Mononuclear cell (primary cell): Measurements from ENCODE around the gene C1QTNF4. TPM values are rescaled to one million over a fixed set of nuclear protein-coding genes. Genes with fewer than 3 reads are reported as not detected.
A peak's percentile ranks its signal among the peaks of the same experiment; 100 is the strongest.
"Not testable (repeated sequence)": the region's sequence is repeated elsewhere in the genome, so short reads cannot be mapped to it uniquely, and the experiment has no call there.

ENCODE experiments used
- H3K27me3 ChIP-seq: 2 replicates; pipeline ENCODE4 v1.6.0; 2011; ENCODE audit warnings: low read length, control low read depth; ENCODE audit not compliant: insufficient read depth
- H3K4me1 ChIP-seq: 2 replicates; pipeline ENCODE4 v1.5.1; 2011; ENCODE audit warnings: mild to moderate bottlenecking, low read length, control low read depth; ENCODE audit not compliant: insufficient read depth
- H3K4me3 ChIP-seq: 2 replicates; pipeline ENCODE4 v1.5.1; 2011; ENCODE audit warnings: mild to moderate bottlenecking, low read length, moderate library complexity
- H3K9me3 ChIP-seq: 2 replicates; pipeline ENCODE4 v1.5.1; 2011; ENCODE audit warnings: low read depth, mild to moderate bottlenecking, control low read depth, low read length
- total RNA-seq: library from RNA; depleted of rRNA; stranded (reverse); fragments of >200 nt; gene quantifications from one replicate; pipeline ENCODE4 v1.2.3, GENCODE V29; 2012

The C1QTNF4 gene
- 0.31 TPM for total RNA-seq

- Histone ChIP-seq H3K4me3 (no peak within 1 kb of the TSS), H3K9me3 (no peaks in the 10 kb centered on the region), H3K4me1 (peaks cover 20% of the 10 kb centered on the region), H3K27me3 (peaks cover 26% of the 10 kb centered on the region)
Observed at GRCh38 chr11:47593934-47594855, at the start of gene C1QTNF4. Gene C1QTNF4, minus strand, starts transcription at chr11:47594411. Its CDS starts 3,601 bp downstream, at chr11:47590810.

GRCh38 chr11:47642099-47642855, 48.1 kb upstream of the C1QTNF4 start, which contains the start of gene MTCH2:
Gene MTCH2, minus strand, starts transcription at chr11:47642559. Its CDS starts 94 bp downstream, at chr11:47642465.
- no peaks in the 10 kb centered on the region for H3K27me3 ChIP-seq
- peak within 1 kb of the TSS; percentile 80 for H3K4me3 ChIP-seq
- H3K4me1 ChIP-seq = peaks cover 20% of the 10 kb centered on the region
- H3K9me3 ChIP-seq = no peaks in the 10 kb centered on the region

DNA sequence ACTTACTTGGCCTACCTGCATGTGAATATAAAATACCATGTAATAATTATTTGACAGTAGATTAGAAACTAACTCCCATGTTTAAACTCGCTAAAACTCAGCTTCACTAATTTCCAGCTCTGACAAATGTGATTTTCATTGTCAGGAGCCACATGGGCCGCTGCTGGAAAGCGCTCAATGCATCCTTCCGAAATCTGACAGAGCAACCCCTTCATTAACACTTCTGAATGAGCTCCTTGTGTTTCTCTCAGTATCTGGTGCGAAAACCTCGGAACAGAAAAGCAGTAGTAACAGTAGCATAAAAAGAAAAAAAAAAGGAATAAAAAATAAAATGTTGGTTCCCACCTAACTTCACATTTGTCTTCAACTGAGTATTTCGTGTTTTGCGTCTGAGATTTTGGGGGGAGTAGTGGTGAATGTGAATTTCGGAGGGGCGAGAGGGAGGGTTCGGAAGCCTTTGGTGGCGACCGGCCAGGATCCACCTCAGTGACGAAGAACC, 47.4 kb upstream of the C1QTNF4 start:
- Histone ChIP-seq H3K4me3 (peak overlapping the region; percentile 80), H3K27me3 (no peaks in the 10 kb centered on the region), H3K9me3 (no peaks in the 10 kb centered on the region)

GRCh38 chr11:47640506-47640905, 46.3 kb upstream of the C1QTNF4 start:
- H3K4me3 ChIP-seq, H3K27me3 ChIP-seq, H3K9me3 ChIP-seq: not testable (repeated sequence)
- H3K4me1 ChIP-seq = peaks cover 20% of the 10 kb centered on the region

More for the DNA sequence above, 47.4 kb upstream of the C1QTNF4 start:
- H3K4me1 ChIP-seq = peaks cover 20% of the 10 kb centered on the region

GRCh38 chr11:47636331-47636730, 42.1 kb upstream of the C1QTNF4 start:
- H3K9me3 ChIP-seq, H3K27me3 ChIP-seq, H3K4me3 ChIP-seq, H3K4me1 ChIP-seq: not testable (repeated sequence)

DNA sequence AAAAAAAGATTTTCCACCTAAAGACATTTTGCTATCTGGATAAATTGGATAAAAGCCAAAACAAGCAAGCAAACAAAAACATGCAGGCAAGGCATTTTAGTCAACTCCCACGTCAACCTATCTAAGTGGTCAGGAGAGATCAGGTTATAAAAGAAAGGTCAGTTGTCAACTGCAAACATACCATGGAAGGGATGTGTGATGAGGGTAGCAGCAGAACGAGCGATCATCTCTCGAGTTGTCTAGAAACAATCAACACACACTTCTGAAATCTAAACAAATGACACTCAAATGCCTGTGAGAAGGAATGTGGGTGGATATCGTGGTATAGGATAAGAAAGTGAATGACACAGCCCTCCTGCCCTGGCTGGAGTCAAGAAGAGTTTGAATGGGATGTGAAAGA, 37.3 kb upstream of the C1QTNF4 start:
- H3K4me3 ChIP-seq = no peak overlapping the region
- no peaks in the 10 kb centered on the region for H3K9me3 ChIP-seq
- no peaks in the 10 kb centered on the region for H3K27me3 ChIP-seq
- no peaks in the 10 kb centered on the region for H3K4me1 ChIP-seq

DNA sequence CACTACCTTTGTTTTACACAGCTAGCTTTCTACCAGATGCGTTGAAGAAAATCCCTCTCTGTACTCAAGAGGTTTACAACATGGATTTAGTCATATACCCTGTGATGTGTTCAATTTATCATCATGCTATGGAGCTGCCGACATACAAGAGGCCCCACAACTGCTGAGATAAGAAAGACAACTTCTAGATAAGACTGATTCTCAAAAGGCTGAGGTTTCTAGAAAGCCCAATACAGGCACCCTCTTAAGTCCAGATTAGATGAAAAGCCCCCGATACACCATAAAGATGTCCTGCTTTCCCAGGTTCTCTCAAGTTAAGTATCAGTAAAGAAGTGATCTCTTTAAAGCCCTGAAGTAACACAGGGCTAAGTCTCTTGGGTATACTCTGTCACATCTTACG, 33.8 kb upstream of the C1QTNF4 start:
- Histone ChIP-seq H3K4me3 (no peak overlapping the region), H3K27me3 (no peaks in the 10 kb centered on the region), H3K4me1 (no peaks in the 10 kb centered on the region), H3K9me3 (no peaks in the 10 kb centered on the region)

- Histone ChIP-seq H3K4me3 (no peak overlapping the region), H3K4me1 (no peaks in the 10 kb centered on the region), H3K27me3 (no peaks in the 10 kb centered on the region), H3K9me3 (no peaks in the 10 kb centered on the region)
Observed at GRCh38 chr11:47626234-47626633, 32.0 kb upstream of the C1QTNF4 start.

DNA sequence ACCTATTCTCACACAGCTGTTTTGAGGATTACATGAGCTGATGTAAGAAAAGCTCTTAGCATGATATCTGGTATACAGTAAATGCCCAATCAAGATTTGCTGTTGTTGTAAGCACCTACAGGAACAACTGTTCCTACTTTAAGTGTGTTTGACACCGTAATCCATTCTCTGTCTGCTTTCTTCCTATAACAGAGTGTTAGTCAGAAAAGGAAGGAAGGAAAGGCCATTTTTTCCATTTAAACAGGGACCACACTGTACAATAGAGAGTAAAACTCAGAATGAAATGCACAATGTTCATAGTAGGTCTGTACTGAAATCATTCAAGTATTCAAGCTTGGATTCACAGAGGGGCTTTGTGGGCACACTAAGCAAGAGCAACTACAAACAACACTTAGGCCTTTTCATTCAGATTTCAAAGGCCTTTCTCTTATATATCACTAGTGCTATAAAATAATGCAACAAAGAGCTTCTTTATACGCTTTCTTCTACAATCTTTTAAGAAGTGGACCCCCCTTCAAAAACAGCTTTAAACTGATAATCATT, 26.7 kb upstream of the C1QTNF4 start:
- Histone ChIP-seq H3K4me3 (no peak overlapping the region), H3K4me1 (no peaks in the 10 kb centered on the region), H3K9me3 (no peaks in the 10 kb centered on the region), H3K27me3 (no peaks in the 10 kb centered on the region)

- H3K9me3 ChIP-seq = no peaks in the 10 kb centered on the region
- no peaks in the 10 kb centered on the region for H3K27me3 ChIP-seq
- H3K4me3 ChIP-seq = no peak overlapping the region
- no peaks in the 10 kb centered on the region for H3K4me1 ChIP-seq
Observed at GRCh38 chr11:47617417-47617809, 23.2 kb upstream of the C1QTNF4 start.

DNA sequence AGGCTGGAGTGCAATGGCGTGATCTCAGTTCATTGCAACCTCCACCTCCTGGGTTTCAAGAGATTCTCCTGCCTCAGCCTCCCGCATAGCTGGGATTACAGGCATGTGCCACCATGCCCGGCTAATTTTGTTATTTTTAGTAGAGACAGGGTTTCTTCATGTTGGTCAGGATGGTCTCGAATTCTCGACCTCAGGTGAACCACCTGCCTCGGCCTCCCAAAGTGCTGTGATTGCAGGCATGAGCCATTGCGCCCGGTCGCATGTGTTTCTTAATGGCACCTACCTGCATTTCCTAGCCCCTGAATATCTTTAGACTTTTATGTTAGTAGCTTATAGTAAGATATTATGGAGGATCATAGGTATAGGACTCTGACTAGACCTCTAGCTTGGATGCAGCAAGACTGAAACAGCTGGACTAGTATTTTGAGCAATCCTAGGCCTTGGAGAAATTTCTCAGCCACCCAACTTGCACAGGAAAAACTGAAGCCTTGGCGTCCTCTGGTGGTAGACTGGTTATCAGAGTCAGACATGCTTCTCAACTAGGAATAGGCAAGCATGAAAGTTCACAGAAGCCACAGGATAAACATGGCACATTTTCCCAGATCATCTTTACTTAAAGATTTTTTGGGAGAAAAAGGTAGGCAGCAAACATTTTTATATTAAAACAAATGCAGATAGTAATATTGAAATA, 22.7 kb upstream of the C1QTNF4 start:
- H3K4me1 ChIP-seq = peaks cover 2% of the 10 kb centered on the region
- no peak overlapping the region for H3K4me3 ChIP-seq
- H3K27me3 ChIP-seq = no peaks in the 10 kb centered on the region
- H3K9me3 ChIP-seq = no peaks in the 10 kb centered on the region

DNA sequence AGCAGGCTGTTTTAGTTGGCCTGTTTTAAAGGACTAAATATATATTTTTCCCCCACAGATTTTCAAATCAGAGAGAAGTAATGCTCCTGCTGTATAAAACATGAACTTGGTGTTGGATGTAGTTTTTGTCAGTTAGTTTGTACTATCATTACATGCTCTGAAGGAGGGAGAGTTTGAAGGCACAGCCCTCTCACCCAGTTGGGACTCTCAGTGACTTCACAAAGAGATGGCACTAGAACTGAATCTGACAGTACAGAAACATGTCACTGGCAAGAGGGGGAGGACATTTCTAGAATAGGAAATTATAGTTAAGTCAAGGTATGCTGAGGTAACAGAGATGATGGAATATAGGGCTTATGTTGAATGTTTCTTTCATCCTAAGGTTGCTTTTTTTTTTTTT, 21.0 kb upstream of the C1QTNF4 start:
- Histone ChIP-seq H3K4me1 (peaks cover 10% of the 10 kb centered on the region), H3K4me3 (no peak overlapping the region), H3K9me3 (no peaks in the 10 kb centered on the region), H3K27me3 (no peaks in the 10 kb centered on the region)

GRCh38 chr11:47611348-47611794, 17.2 kb upstream of the C1QTNF4 start:
- no peaks in the 10 kb centered on the region for H3K9me3 ChIP-seq
- H3K4me3 ChIP-seq = no peak overlapping the region
- H3K4me1 ChIP-seq = peaks cover 10% of the 10 kb centered on the region
- no peaks in the 10 kb centered on the region for H3K27me3 ChIP-seq

DNA sequence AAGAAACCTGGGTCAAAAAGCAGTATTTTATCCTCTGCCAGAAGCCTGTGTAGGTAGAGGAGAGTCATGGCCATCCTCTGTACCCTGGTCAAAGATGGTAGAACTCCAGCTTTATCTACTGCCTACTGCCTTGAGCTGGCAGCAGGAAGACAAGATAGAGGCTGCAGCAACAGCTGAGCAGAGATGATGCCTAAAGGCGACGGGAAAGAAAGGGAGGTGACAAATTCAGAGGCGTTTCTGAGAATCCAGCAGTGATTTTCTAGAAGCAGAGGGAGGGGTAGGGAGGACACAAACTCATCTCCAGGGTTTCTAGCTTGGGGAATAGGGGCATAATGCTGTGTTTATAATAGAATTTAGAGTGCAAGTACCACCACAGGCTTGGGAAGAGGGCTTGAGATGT, 15.5 kb upstream of the C1QTNF4 start:
- Histone ChIP-seq H3K4me3 (no peak overlapping the region), H3K9me3 (no peaks in the 10 kb centered on the region), H3K4me1 (peaks cover 10% of the 10 kb centered on the region), H3K27me3 (no peaks in the 10 kb centered on the region)
